OCI-LY7 (cell line): ENCODE measurements around the gene KNL1. TPM values are rescaled to one million over a fixed set of nuclear protein-coding genes. Genes with fewer than 3 reads are reported as not detected.

Source experiments
- BruUV-seq: library from RNA; stranded (reverse); fragments of 400-500 nt; replicated peaks from 2 replicates; lab custom pipeline; 2021; lab: Mats Ljungman, UMichigan
- CTCF ChIA-PET: fragments of 300-600 bp; sonication (Branson Sonifier 250); formaldehyde crosslinking; loops from one replicate; lab custom pipeline; 2022; ENCODE audit warnings: antibody characterized with exemption; ENCODE audit not compliant: unreplicated experiment; lab: Charles Lee
- POLR2A ChIA-PET: fragments of 300-600 bp; sonication (Branson Sonifier 250); formaldehyde crosslinking; loops from one replicate; lab custom pipeline; 2022; ENCODE audit warnings: antibody characterized with exemption; lab: Charles Lee
- DNase-seq: peaks from one replicate; pipeline ENCODE4 v3.0.0-alpha.2; 2015; ENCODE audit warnings: low spot score
- H2AFZ ChIP-seq: fragments of 200-600 bp; sonication (generic), shearing (Covaris generic); 2 replicates; pipeline ENCODE4 v1.6.1; 2014; ENCODE audit warnings: mild to moderate bottlenecking, antibody characterized with exemption, low read length, moderate library complexity
- H3K27ac ChIP-seq: fragments of 200-600 bp; sonication (generic); 2 replicates; pipeline ENCODE4 v1.5.1; 2014; ENCODE audit warnings: mixed run types, low read depth, mild to moderate bottlenecking, moderate library complexity, low read length, inconsistent platforms; ENCODE audit not compliant: poor library complexity, severe bottlenecking
- H3K36me3 ChIP-seq: fragments of 200-600 bp; sonication (generic); 2 replicates; pipeline ENCODE4 v1.6.1; 2014; ENCODE audit warnings: mild to moderate bottlenecking, antibody characterized with exemption, low read length, moderate library complexity, mixed read lengths; ENCODE audit not compliant: insufficient read depth
- H3K4me1 ChIP-seq: fragments of 200-600 bp; sonication (generic); 2 replicates; pipeline ENCODE4 v1.5.1; 2014; ENCODE audit warnings: mild to moderate bottlenecking, low read length; ENCODE audit not compliant: insufficient read depth, poor library complexity, severe bottlenecking
- H3K4me2 ChIP-seq: fragments of 200-600 bp; sonication (generic); 2 replicates; pipeline ENCODE4 v1.6.1; 2014; ENCODE audit warnings: mild to moderate bottlenecking, low read length
- H3K4me3 ChIP-seq: fragments of 200-600 bp; sonication (generic); 2 replicates; pipeline ENCODE4 v1.5.1; 2014; ENCODE audit warnings: mild to moderate bottlenecking, low read depth, low read length; ENCODE audit not compliant: poor library complexity, severe bottlenecking
- H3K79me2 ChIP-seq: fragments of 200-600 bp; sonication (generic); 2 replicates; pipeline ENCODE4 v1.6.1; 2016; ENCODE audit warnings: low read depth, mild to moderate bottlenecking, low read length, moderate library complexity, mixed read lengths; ENCODE audit not compliant: insufficient read depth
- H3K9me2 ChIP-seq: fragments of 200-600 bp; sonication (generic); 2 replicates; pipeline ENCODE4 v1.6.1; 2016; ENCODE audit warnings: mild to moderate bottlenecking, low read length, mixed read lengths; ENCODE audit not compliant: insufficient read depth
- H3K9me3 ChIP-seq: fragments of 200-600 bp; sonication (generic); 2 replicates; pipeline ENCODE4 v1.6.1; 2014; ENCODE audit warnings: mild to moderate bottlenecking, mixed run types, low read length, mixed read lengths
- H4K20me1 ChIP-seq: fragments of 200-600 bp; sonication (generic); 2 replicates; pipeline ENCODE4 v1.6.1; 2014; ENCODE audit warnings: mild to moderate bottlenecking, antibody characterized with exemption, low read length, moderate library complexity, mixed read lengths; ENCODE audit not compliant: insufficient read depth
- CTCF ChIP-seq: fragments of 200-600 bp; sonication (generic); conservative IDR thresholded peaks from 2 replicates; pipeline ENCODE4 v1.5.1; 2014; ENCODE audit warnings: mild to moderate bottlenecking, antibody characterized with exemption, low read length, moderate library complexity, mixed read lengths
- EZH2phosphoT487 ChIP-seq: fragments of 200-600 bp; sonication (generic); IDR thresholded peaks from 2 replicates; pipeline ENCODE4 v1.6.1; 2018; ENCODE audit warnings: low read depth, borderline replicate concordance, mild to moderate bottlenecking, mixed run types, antibody characterized with exemption, low read length, moderate library complexity, mixed read lengths
- intact Hi-C: fragments of 100-400 bp; cut with micrococcal nuclease; formaldehyde crosslinking; loops from one replicate; pipeline ENCODE4 v1.10.0; 2022; ENCODE audit not compliant: unreplicated experiment
- total RNA-seq, 2 experiments: library from RNA; depleted of rRNA in 1 of 2; stranded (reverse); fragments of >200 nt in 1 of 2; shearing (Covaris generic) in 1 of 2; gene quantifications; 2 replicates each; pipeline ENCODE4 v1.2.3, GENCODE V29; 2014 to 2022

KNL1 gene
- total RNA-seq, 2 experiments from 2014 or later, result 51.3 to 58.7 TPM

- peak overlapping the region; percentile 85 for H3K4me3 ChIP-seq
- TSS peak; percentile 87 for BruUV-seq
- intact Hi-C loops, result loop anchor here (2.0 kb wide), 1 partner anchor 26 kb away; the partner anchor contains the start of gene RPUSD2
- H3K36me3 ChIP-seq, result peaks cover 24% of the 10 kb centered on the region
- ChIA-PET CTCF (interaction anchor here (0.5 kb wide), 1 partner anchor 187 kb away, joined by 3 read pairs; no protein-coding TSS in a partner anchor), POLR2A (interaction anchor here (0.6 to 2.2 kb wide), 5 partner anchors 9 to 99 kb away, joined by 3 to 9 read pairs (median 5); partner anchors contain the start of genes RAD51 and RPUSD2)
- no peaks in the 10 kb centered on the region for H3K9me3 ChIP-seq
- TF ChIP-seq EZH2phosphoT487 (no peak), CTCF (no peak)
- DNase-seq, result no peak
- peaks cover 5% of the 10 kb centered on the region; the same call in 1 of the 2 replicates for H4K20me1 ChIP-seq
- H3K9me2 ChIP-seq, result no peaks in the 10 kb centered on the region
- H3K4me2 ChIP-seq, result peak overlapping the region; percentile 93
- peaks cover 41% of the 10 kb centered on the region for H3K4me1 ChIP-seq
- H3K27ac ChIP-seq, result peak overlapping the region; percentile 90
- H2AFZ ChIP-seq, result no peak overlapping the region; the same call in 1 of the 2 replicates
- peaks cover 58% of the 10 kb centered on the region for H3K79me2 ChIP-seq
Observed at GRCh38 chr15:40595219-40595618, 1.2 kb downstream of the KNL1 start.

GRCh38 chr15:40595773-40596172 is 1.7 kb downstream of the KNL1 start:
- H2AFZ ChIP-seq, result no peak overlapping the region
- intact Hi-C loops, result loop anchor here (2.0 kb wide), 1 partner anchor 27 kb away; the partner anchor contains the start of gene RPUSD2
- CTCF ChIA-PET, result interaction anchor here (0.5 kb wide), 1 partner anchor 187 kb away, joined by 3 read pairs; no protein-coding TSS in a partner anchor

More at GRCh38 chr15:40595773-40596172, 1.7 kb downstream of the KNL1 start:
- POLR2A ChIA-PET, result interaction anchor here (0.6 to 2.2 kb wide), 3 partner anchors 9 to 65 kb away, joined by 3 to 9 read pairs (median 7); no protein-coding TSS in a partner anchor
- no TSS peak for BruUV-seq
- Histone ChIP-seq H3K9me3 (no peaks in the 10 kb centered on the region), H4K20me1 (peaks cover 5% of the 10 kb centered on the region; the same call in 1 of the 2 replicates), H3K4me2 (peak overlapping the region; percentile 93), H3K27ac (no peak overlapping the region), H3K4me3 (peak overlapping the region; percentile 85), H3K4me1 (peaks cover 35% of the 10 kb centered on the region), H3K79me2 (peaks cover 63% of the 10 kb centered on the region), H3K36me3 (peaks cover 30% of the 10 kb centered on the region), H3K9me2 (no peaks in the 10 kb centered on the region)
- TF ChIP-seq CTCF, result no peak
- no peak for TF ChIP-seq EZH2phosphoT487
- no peak for DNase-seq
